IMR-90 (cell line): ENCODE results near the gene ITGAX. TPM values are rescaled to one million over a fixed set of nuclear protein-coding genes. Genes with fewer than 3 reads are reported as not detected.

ENCODE experiments used
- ATAC-seq: fragments of 200-7000 bp; cut with Tn5 transposase; 2 replicates; pipeline ENCODE4 v1.9.1; 2020; ENCODE audit warnings: low read depth, mild to moderate bottlenecking, moderate library complexity
- BruUV-seq: library from RNA; stranded (reverse); fragments of 400-500 nt; replicated peaks from 2 replicates; lab custom pipeline; 2021; lab: Mats Ljungman, UMichigan
- CTCF ChIA-PET: fragments of 300-600 bp; formaldehyde crosslinking; extraction: SDS; loops from one replicate; lab custom pipeline; 2021; ENCODE audit warnings: antibody characterized with exemption; lab: Yijun Ruan, JAX
- POLR2A ChIA-PET: fragments of 300-600 bp; sonication (Branson Sonifier 250); formaldehyde crosslinking; loops from one replicate; lab custom pipeline; 2022; ENCODE audit warnings: antibody characterized with exemption; ENCODE audit not compliant: unreplicated experiment; lab: Charles Lee
- DNase-seq: peaks from one replicate; pipeline ENCODE4 v3.0.0; 2013
- H2AFZ ChIP-seq: replicated peaks from 2 replicates; pipeline ENCODE3; 2013; ENCODE audit warnings: low read length, mild to moderate bottlenecking; ENCODE audit not compliant: poor library complexity
- H2AK5ac ChIP-seq: 2 replicates; pipeline ENCODE4 v1.6.1; 2013; ENCODE audit warnings: low read depth, low read length, inconsistent platforms
- H2AK9ac ChIP-seq: replicated peaks from 2 replicates; pipeline ENCODE3; 2013; ENCODE audit warnings: mild to moderate bottlenecking, low read depth, low read length, moderate library complexity; ENCODE audit not compliant: poor library complexity
- H2BK120ac ChIP-seq: 2 replicates; pipeline ENCODE4 v1.6.1; 2013; ENCODE audit warnings: low read depth, low read length, inconsistent platforms
- H2BK15ac ChIP-seq: 3 replicates; pipeline ENCODE4 v1.6.1; 2013; ENCODE audit warnings: low read depth, low read length, inconsistent platforms
- H2BK20ac ChIP-seq: 2 replicates; pipeline ENCODE4 v1.6.1; 2013; ENCODE audit warnings: low read depth, mild to moderate bottlenecking, inconsistent platforms, low read length, moderate library complexity
- H2BK5ac ChIP-seq: 2 replicates; pipeline ENCODE4 v1.6.1; 2013; ENCODE audit warnings: mild to moderate bottlenecking, low read depth, low read length, inconsistent platforms; ENCODE audit not compliant: poor library complexity, severe bottlenecking
- H3K14ac ChIP-seq: replicated peaks from 2 replicates; pipeline ENCODE4 v1.6.1; 2013; ENCODE audit warnings: low read depth, low read length, inconsistent platforms
- H3K18ac ChIP-seq: 2 replicates; pipeline ENCODE4 v1.6.1; 2013; ENCODE audit warnings: low read depth, low read length, control low read depth
- H3K23ac ChIP-seq: 2 replicates; pipeline ENCODE4 v1.6.1; 2013; ENCODE audit warnings: low read depth, low read length, inconsistent platforms
- H3K27ac ChIP-seq: 2 replicates; pipeline ENCODE4 v1.5.1; 2013; ENCODE audit warnings: mild to moderate bottlenecking, control low read depth, low read length; ENCODE audit not compliant: insufficient read depth
- H3K27me3 ChIP-seq: 2 replicates; pipeline ENCODE4 v1.6.1; 2013; ENCODE audit warnings: low read length; ENCODE audit not compliant: control insufficient read depth, insufficient read depth
- H3K36me3 ChIP-seq: 2 replicates; pipeline ENCODE4 v1.6.1; 2013; ENCODE audit warnings: low read length, mixed read lengths; ENCODE audit not compliant: control insufficient read depth, insufficient read depth
- H3K4ac ChIP-seq: 2 replicates; pipeline ENCODE4 v1.6.1; 2013; ENCODE audit warnings: low read depth, low read length, inconsistent platforms
- H3K4me1 ChIP-seq: 2 replicates; pipeline ENCODE4 v1.6.1; 2013; ENCODE audit warnings: low read length, mixed read lengths; ENCODE audit not compliant: control insufficient read depth, insufficient read depth
- H3K4me2 ChIP-seq: 2 replicates; pipeline ENCODE4 v1.6.1; 2013; ENCODE audit warnings: low read depth, mild to moderate bottlenecking, control low read depth, low read length, moderate library complexity
- H3K4me3 ChIP-seq: 2 replicates; pipeline ENCODE4 v1.5.1; 2013; ENCODE audit warnings: low read depth, mild to moderate bottlenecking, control low read depth, low read length, moderate library complexity; ENCODE audit not compliant: insufficient read depth
- H3K56ac ChIP-seq: 2 replicates; pipeline ENCODE4 v1.6.1; 2013; ENCODE audit warnings: low read length, inconsistent platforms; ENCODE audit not compliant: insufficient read depth; ENCODE audit errors: extremely low read depth
- H3K79me1 ChIP-seq, 2 experiments: 2 replicates each; pipeline ENCODE4 v1.6.1; 2013; ENCODE audit warnings: low read length in 2 of 2, inconsistent platforms in 1 of 2, low read depth in 1 of 2
- H3K9ac ChIP-seq: 2 replicates; pipeline ENCODE4 v1.6.1; 2013; ENCODE audit warnings: low read depth, low read length, control low read depth
- H3K9me1 ChIP-seq: 2 replicates; pipeline ENCODE4 v1.6.1; 2013; ENCODE audit warnings: low read length, inconsistent platforms; ENCODE audit not compliant: insufficient read depth
- H3K9me3 ChIP-seq: 2 replicates; pipeline ENCODE4 v1.6.1; 2013; ENCODE audit warnings: low read length; ENCODE audit not compliant: control insufficient read depth, insufficient read depth
- H4K20me1 ChIP-seq: 2 replicates; pipeline ENCODE4 v1.6.1; 2013; ENCODE audit warnings: low read length, inconsistent platforms; ENCODE audit not compliant: insufficient read depth
- H4K5ac ChIP-seq: 2 replicates; pipeline ENCODE4 v1.6.1; 2013; ENCODE audit warnings: mild to moderate bottlenecking, low read depth, low read length, control low read depth
- H4K8ac ChIP-seq, 2 experiments: 2 replicates each; pipeline ENCODE4 v1.6.1; 2013; ENCODE audit warnings: low read depth in 2 of 2, low read length in 2 of 2, control low read depth in 1 of 2, inconsistent platforms in 1 of 2
- H4K91ac ChIP-seq: 2 replicates; pipeline ENCODE4 v1.6.1; 2013; ENCODE audit warnings: low read depth, low read length, inconsistent platforms; ENCODE audit not compliant: insufficient read depth
- CEBPB ChIP-seq: IDR thresholded peaks from 2 replicates; pipeline ENCODE4 v1.6.1; 2012; ENCODE audit warnings: low read depth, low read length, improper control_type of control experiment
- MAFK ChIP-seq: IDR thresholded peaks from 2 replicates; pipeline ENCODE4 v1.6.1; 2012; ENCODE audit warnings: low read depth, low read length, improper control_type of control experiment
- RAD21 ChIP-seq: IDR thresholded peaks from 2 replicates; pipeline ENCODE4 v1.6.1; 2012; ENCODE audit warnings: low read length, improper control_type of control experiment
- RFX5 ChIP-seq: IDR thresholded peaks from 2 replicates; pipeline ENCODE4 v1.8.0; 2012; ENCODE audit warnings: low read depth, mild to moderate bottlenecking, low read length, moderate library complexity
- SMC3 ChIP-seq: fragments of 150-350 bp; IDR thresholded peaks from 2 replicates; pipeline ENCODE4 v1.6.1; 2016; ENCODE audit warnings: low read depth, mild to moderate bottlenecking, antibody characterized with exemption, low read length, moderate library complexity
- WGBS, 2 experiments: methylation state at CpG; one replicate each; pipeline versions ENCODE4 v1.1.5 to v1.1.7; 2013; ENCODE audit warnings: missing lambda C conversion rate in 2 of 2; ENCODE audit not compliant: insufficient read length in 1 of 2; ENCODE audit errors: extremely low coverage in 2 of 2; 5-methylcytosine and 5-hydroxymethylcytosine counted together
- dilution Hi-C: fragments of 300-500 bp; cut with HindIII; formaldehyde crosslinking; loops from one replicate; pipeline ENCODE4 v1.14.3; 2018; ENCODE audit warnings: low sequenced_read_pairs; ENCODE audit not compliant: unreplicated experiment
- in situ Hi-C: fragments of 300-500 bp; cut with MboI; formaldehyde crosslinking; loops from 3 replicates; pipeline ENCODE4 v1.14.3; 2019; ENCODE audit warnings: low sequenced_read_pairs, inconsistent platforms, mixed read lengths
- intact Hi-C: fragments of 100-400 bp; cut with micrococcal nuclease; formaldehyde crosslinking; loops from 2 replicates; pipeline ENCODE4 v1.10.0; 2022
- polyA plus RNA-seq, 3 experiments: library from polyadenylated mRNA; depleted of rRNA; stranded (reverse); fragments of >200 nt; gene quantifications; 2 replicates each; pipeline ENCODE4 v1.2.3, GENCODE V29; 2012; ENCODE audit warnings: low replicate concordance in 1 of 3
- total RNA-seq: library from RNA; depleted of rRNA; stranded (reverse); fragments of >200 nt; gene quantifications from 2 replicates; pipeline ENCODE4 v1.2.3, GENCODE V29; 2012
- TF ChIP-seq, protein P1 (sequence below): conservative IDR thresholded peaks from 2 replicates; pipeline ENCODE4 v1.5.1; 2012; ENCODE audit warnings: mild to moderate bottlenecking, low read depth, low read length, improper control_type of control experiment
- TF ChIP-seq, protein P2 (sequence below): fragments of 150-350 bp; IDR thresholded peaks from 2 replicates; pipeline ENCODE4 v1.6.1; 2016; ENCODE audit warnings: low read depth, mild to moderate bottlenecking, low read length, moderate library complexity, borderline replicate concordance

The ITGAX gene
- total and polyA plus RNA-seq, 2 of the 4 experiments (the other 2 are of a cell fraction) = 0.09 to 0.18 TPM

DNA sequence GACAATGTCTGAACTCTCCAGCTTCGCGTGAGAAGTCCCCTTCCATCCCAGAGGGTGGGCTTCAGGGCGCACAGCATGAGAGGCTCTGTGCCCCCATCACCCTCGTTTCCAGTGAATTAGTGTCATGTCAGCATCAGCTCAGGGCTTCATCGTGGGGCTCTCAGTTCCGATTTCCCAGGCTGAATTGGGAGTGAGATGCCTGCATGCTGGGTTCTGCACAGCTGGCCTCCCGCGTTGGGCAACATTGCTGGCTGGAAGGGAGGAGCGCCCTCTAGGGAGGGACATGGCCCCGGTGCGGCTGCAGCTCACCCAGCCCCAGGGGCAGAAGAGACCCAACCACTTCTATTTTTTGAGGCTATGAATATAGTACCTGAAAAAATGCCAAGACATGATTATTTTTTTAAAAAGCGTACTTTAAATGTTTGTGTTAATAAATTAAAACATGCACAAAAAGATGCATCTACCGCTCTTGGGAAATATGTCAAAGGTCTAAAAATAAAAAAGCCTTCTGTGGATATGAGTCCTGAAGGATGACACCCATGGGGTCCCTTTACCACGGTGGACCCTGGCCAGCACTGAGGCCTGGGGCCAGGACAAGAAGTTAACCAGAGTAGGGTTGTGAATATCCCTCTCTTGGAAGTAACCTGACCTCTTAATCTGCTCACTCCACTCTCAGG lies 27.6 kb downstream of the ITGAX start:
- in situ Hi-C loops = no loop called here
- no peak overlapping the region for H4K8ac ChIP-seq
- no peaks in the 10 kb centered on the region for H3K9me1 ChIP-seq
- H3K4me1 ChIP-seq = no peaks in the 10 kb centered on the region; the same call in 1 of the 2 replicates
- no peak overlapping the region for H2BK5ac ChIP-seq
- no peak overlapping the region for H3K23ac ChIP-seq
- no peak overlapping the region for H2BK120ac ChIP-seq
- POLR2A ChIA-PET = no interaction called here
- H3K27me3 ChIP-seq = peaks cover 14% of the 10 kb centered on the region
- H4K91ac ChIP-seq = no peak overlapping the region
- H3K9ac ChIP-seq = no peak overlapping the region
- H3K4ac ChIP-seq = no peak overlapping the region
- H4K20me1 ChIP-seq = no peaks in the 10 kb centered on the region; the same call in 1 of the 2 replicates
- no peak overlapping the region for H3K56ac ChIP-seq
- H3K27ac ChIP-seq = no peak overlapping the region
- H2AK9ac ChIP-seq = peak overlapping the region; percentile 5
- no peaks in the 10 kb centered on the region for H3K36me3 ChIP-seq
- H2AK5ac ChIP-seq = no peak overlapping the region
- BruUV-seq = no TSS peak
- H4K5ac ChIP-seq = no peak overlapping the region
- no peak overlapping the region for H3K4me2 ChIP-seq
- peak overlapping the region; percentile 56 for H2AFZ ChIP-seq
- H3K9me3 ChIP-seq = no peaks in the 10 kb centered on the region
- H2BK20ac ChIP-seq = no peak overlapping the region
- H3K4me3 ChIP-seq = no peak overlapping the region
- WGBS, 2 experiments = 25% methylated on average over 4 of the region's 14 CpGs; no CpG with 5 or more reads in 1 of the 2 experiments
- no peak overlapping the region for H3K14ac ChIP-seq
- DNase-seq (peak; percentile 40), ATAC-seq (peak; percentile 89)
- H2BK15ac ChIP-seq = no peak overlapping the region
- intact Hi-C loops = loop anchor here (2.0 to 10.0 kb wide), 2 partner anchors 62 to 182 kb away; partner anchors contain the start of gene ZNF843
- dilution Hi-C loops = no loop called here
- H3K18ac ChIP-seq = no peak overlapping the region
- TF ChIP-seq, protein P1, sequence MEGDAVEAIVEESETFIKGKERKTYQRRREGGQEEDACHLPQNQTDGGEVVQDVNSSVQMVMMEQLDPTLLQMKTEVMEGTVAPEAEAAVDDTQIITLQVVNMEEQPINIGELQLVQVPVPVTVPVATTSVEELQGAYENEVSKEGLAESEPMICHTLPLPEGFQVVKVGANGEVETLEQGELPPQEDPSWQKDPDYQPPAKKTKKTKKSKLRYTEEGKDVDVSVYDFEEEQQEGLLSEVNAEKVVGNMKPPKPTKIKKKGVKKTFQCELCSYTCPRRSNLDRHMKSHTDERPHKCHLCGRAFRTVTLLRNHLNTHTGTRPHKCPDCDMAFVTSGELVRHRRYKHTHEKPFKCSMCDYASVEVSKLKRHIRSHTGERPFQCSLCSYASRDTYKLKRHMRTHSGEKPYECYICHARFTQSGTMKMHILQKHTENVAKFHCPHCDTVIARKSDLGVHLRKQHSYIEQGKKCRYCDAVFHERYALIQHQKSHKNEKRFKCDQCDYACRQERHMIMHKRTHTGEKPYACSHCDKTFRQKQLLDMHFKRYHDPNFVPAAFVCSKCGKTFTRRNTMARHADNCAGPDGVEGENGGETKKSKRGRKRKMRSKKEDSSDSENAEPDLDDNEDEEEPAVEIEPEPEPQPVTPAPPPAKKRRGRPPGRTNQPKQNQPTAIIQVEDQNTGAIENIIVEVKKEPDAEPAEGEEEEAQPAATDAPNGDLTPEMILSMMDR = peak; percentile 64
- TF ChIP-seq SMC3 (peak; percentile 30; the same call in 1 of the 2 replicates), MAFK (peak; percentile 27; the same call in 1 of the 2 replicates), CEBPB (peak; percentile 79), RAD21 (peak; percentile 51), RFX5 (no peak)
- TF ChIP-seq, protein P2, sequence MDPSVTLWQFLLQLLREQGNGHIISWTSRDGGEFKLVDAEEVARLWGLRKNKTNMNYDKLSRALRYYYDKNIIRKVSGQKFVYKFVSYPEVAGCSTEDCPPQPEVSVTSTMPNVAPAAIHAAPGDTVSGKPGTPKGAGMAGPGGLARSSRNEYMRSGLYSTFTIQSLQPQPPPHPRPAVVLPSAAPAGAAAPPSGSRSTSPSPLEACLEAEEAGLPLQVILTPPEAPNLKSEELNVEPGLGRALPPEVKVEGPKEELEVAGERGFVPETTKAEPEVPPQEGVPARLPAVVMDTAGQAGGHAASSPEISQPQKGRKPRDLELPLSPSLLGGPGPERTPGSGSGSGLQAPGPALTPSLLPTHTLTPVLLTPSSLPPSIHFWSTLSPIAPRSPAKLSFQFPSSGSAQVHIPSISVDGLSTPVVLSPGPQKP = no peak
- H3K79me1 ChIP-seq = no peaks in the 10 kb centered on the region
- CTCF ChIA-PET = interaction anchor here (0.7 to 1.3 kb wide), 2 partner anchors 9 to 59 kb away, joined by 3 to 4 read pairs; no protein-coding TSS in a partner anchor
